Measurements from ENCODE around the gene MDFIC.

The MDFIC gene

GRCh38 chr7:115066050-115066449 is 144.2 kb downstream of the MDFIC start:
- Histone ChIP-seq H3K9me3 (ENCODE audit: low read depth, low read length) (no peaks in the 10 kb centered on the region), H3K4me3 (no peak overlapping the region), H3K9ac (ENCODE audit: insufficient read length) (no peak overlapping the region), H3K36me3 (ENCODE audit: insufficient read depth, low read length) (no peaks in the 10 kb centered on the region), H3K27ac (no peak overlapping the region)
- no peak for DNase-seq (ENCODE audit: low read depth, low spot score)
- TF ChIP-seq EZH2 (IDR thresholded peaks at IDR 0.05) (no peak), FOXP2 (optimal IDR thresholded peaks at IDR 0.05; ENCODE audit: control extremely low read depth, extremely low read length, insufficient read depth) (no peak), POLR2AphosphoS5 (IDR thresholded peaks at IDR 0.05; ENCODE audit: borderline replicate concordance, low read depth, low read length) (no peak)

- no peaks in the 10 kb centered on the region for H3K9me3 ChIP-seq (ENCODE audit: low read depth, low read length)
- DNase-seq (ENCODE audit: low read depth, low spot score): no peak
- no peaks in the 10 kb centered on the region for H3K36me3 ChIP-seq (ENCODE audit: insufficient read depth, low read length)
- TF ChIP-seq FOXP2 (optimal IDR thresholded peaks at IDR 0.05; ENCODE audit: control extremely low read depth, extremely low read length, insufficient read depth) (no peak), POLR2AphosphoS5 (IDR thresholded peaks at IDR 0.05; ENCODE audit: borderline replicate concordance, low read depth, low read length) (no peak), EZH2 (IDR thresholded peaks at IDR 0.05) (no peak)
- H3K9ac ChIP-seq (ENCODE audit: insufficient read length): no peak overlapping the region
- no peak overlapping the region for H3K27ac ChIP-seq
- H3K4me3 ChIP-seq: no peak overlapping the region
Observed at GRCh38 chr7:115066634-115067033, 144.7 kb downstream of the MDFIC start.

GRCh38 chr7:115068220-115068619 is 146.3 kb downstream of the MDFIC start:
- TF ChIP-seq EZH2 (IDR thresholded peaks at IDR 0.05) (no peak), FOXP2 (optimal IDR thresholded peaks at IDR 0.05; ENCODE audit: control extremely low read depth, extremely low read length, insufficient read depth) (no peak)
- H3K36me3 ChIP-seq (ENCODE audit: insufficient read depth, low read length): no peaks in the 10 kb centered on the region

More at GRCh38 chr7:115068220-115068619, 146.3 kb downstream of the MDFIC start:
- H3K9ac ChIP-seq (ENCODE audit: insufficient read length): no peak overlapping the region
- no peak overlapping the region for H3K27ac ChIP-seq
- no peak for DNase-seq (ENCODE audit: low read depth, low spot score)
- H3K4me3 ChIP-seq: no peak overlapping the region
- no peaks in the 10 kb centered on the region for H3K9me3 ChIP-seq (ENCODE audit: low read depth, low read length)

All from SK-N-MC (cell line).